MM.1S (cell line): ENCODE results near the gene VASH2.

Experiments
- CTCF ChIP-seq: fragments of 300-600 bp; sonication (generic); IDR thresholded peaks from 2 replicates; pipeline ENCODE4 v1.5.1; 2016; ENCODE audit warnings: antibody characterized with exemption, low read length, mixed read lengths
- EZH2phosphoT487 ChIP-seq: fragments of 300-600 bp; sonication (generic); IDR thresholded peaks from 2 replicates; pipeline ENCODE4 v1.6.1; 2018; ENCODE audit warnings: antibody characterized with exemption, low read length

- TF ChIP-seq CTCF: no peak
- TF ChIP-seq EZH2phosphoT487: no peak
Observed at GRCh38 chr1:212966616-212967015, 16.3 kb downstream of the VASH2 start.
